ENCODE results near the gene CUBN.
"Not testable (repeated sequence)": the region's sequence is repeated elsewhere in the genome, so short reads cannot be mapped to it uniquely, and the experiment has no call there.

The CUBN gene

GRCh38 chr10:16852624-16853023 lies 277.0 kb downstream of the CUBN start:
- H3K27me3 ChIP-seq (ENCODE audit: control insufficient read depth, insufficient read depth, low read length), result no peaks in the 10 kb centered on the region
- H3K4me1 ChIP-seq (ENCODE audit: control insufficient read depth, insufficient read depth, low read length), result peaks cover 8% of the 10 kb centered on the region
- H3K9ac ChIP-seq (ENCODE audit: low read depth, low read length), result no peak overlapping the region
- H3K4me3 ChIP-seq (ENCODE audit: low read depth, low read length), result no peak overlapping the region
- no peaks in the 10 kb centered on the region for H3K9me3 ChIP-seq (ENCODE audit: control insufficient read depth, insufficient read depth, low read length)
- no peaks in the 10 kb centered on the region for H3K36me3 ChIP-seq (ENCODE audit: control insufficient read depth, insufficient read depth, low read length)

GRCh38 chr10:16848562-16849154 lies 281.0 kb downstream of the CUBN start:
- Histone ChIP-seq H3K27me3 (ENCODE audit: control insufficient read depth, insufficient read depth, low read length) (no peaks in the 10 kb centered on the region), H3K9me3 (ENCODE audit: control insufficient read depth, insufficient read depth, low read length) (no peaks in the 10 kb centered on the region), H3K4me1 (ENCODE audit: control insufficient read depth, insufficient read depth, low read length) (no peaks in the 10 kb centered on the region), H3K9ac (ENCODE audit: low read depth, low read length) (no peak overlapping the region), H3K4me3 (ENCODE audit: low read depth, low read length) (no peak overlapping the region), H3K36me3 (ENCODE audit: control insufficient read depth, insufficient read depth, low read length) (no peaks in the 10 kb centered on the region)

- no peak overlapping the region for H3K4me3 ChIP-seq (ENCODE audit: low read depth, low read length)
- no peak overlapping the region for H3K9ac ChIP-seq (ENCODE audit: low read depth, low read length)
Measured at GRCh38 chr10:16847644-16848043, 282.0 kb downstream of the CUBN start.

GRCh38 chr10:16845248-16845647 lies 284.4 kb downstream of the CUBN start:
- Histone ChIP-seq H3K4me1 (ENCODE audit: control insufficient read depth, insufficient read depth, low read length) (no peaks in the 10 kb centered on the region), H3K9me3 (ENCODE audit: control insufficient read depth, insufficient read depth, low read length) (no peaks in the 10 kb centered on the region), H3K36me3 (ENCODE audit: control insufficient read depth, insufficient read depth, low read length) (no peaks in the 10 kb centered on the region), H3K9ac (ENCODE audit: low read depth, low read length) (no peak overlapping the region), H3K4me3 (ENCODE audit: low read depth, low read length) (no peak overlapping the region), H3K27me3 (ENCODE audit: control insufficient read depth, insufficient read depth, low read length) (no peaks in the 10 kb centered on the region)

More at GRCh38 chr10:16847644-16848043, 282.0 kb downstream of the CUBN start:
- Histone ChIP-seq H3K36me3 (ENCODE audit: control insufficient read depth, insufficient read depth, low read length) (no peaks in the 10 kb centered on the region), H3K9me3 (ENCODE audit: control insufficient read depth, insufficient read depth, low read length) (no peaks in the 10 kb centered on the region), H3K27me3 (ENCODE audit: control insufficient read depth, insufficient read depth, low read length) (no peaks in the 10 kb centered on the region), H3K4me1 (ENCODE audit: control insufficient read depth, insufficient read depth, low read length) (no peaks in the 10 kb centered on the region)

GRCh38 chr10:16843252-16843870 lies 286.2 kb downstream of the CUBN start:
- Histone ChIP-seq H3K9ac (ENCODE audit: low read depth, low read length) (no peak overlapping the region), H3K9me3 (ENCODE audit: control insufficient read depth, insufficient read depth, low read length) (no peaks in the 10 kb centered on the region), H3K4me3 (ENCODE audit: low read depth, low read length) (no peak overlapping the region), H3K36me3 (ENCODE audit: control insufficient read depth, insufficient read depth, low read length) (no peaks in the 10 kb centered on the region), H3K27me3 (ENCODE audit: control insufficient read depth, insufficient read depth, low read length) (no peaks in the 10 kb centered on the region), H3K4me1 (ENCODE audit: control insufficient read depth, insufficient read depth, low read length) (no peaks in the 10 kb centered on the region)

GRCh38 chr10:16835228-16835627 lies 294.4 kb downstream of the CUBN start:
- Histone ChIP-seq H3K9ac (ENCODE audit: low read depth, low read length) (no peak overlapping the region), H3K36me3 (ENCODE audit: control insufficient read depth, insufficient read depth, low read length) (no peaks in the 10 kb centered on the region), H3K4me3 (ENCODE audit: low read depth, low read length) (no peak overlapping the region), H3K9me3 (ENCODE audit: control insufficient read depth, insufficient read depth, low read length) (no peaks in the 10 kb centered on the region), H3K4me1 (ENCODE audit: control insufficient read depth, insufficient read depth, low read length) (no peaks in the 10 kb centered on the region), H3K27me3 (ENCODE audit: control insufficient read depth, insufficient read depth, low read length) (no peaks in the 10 kb centered on the region)

GRCh38 chr10:16832351-16833080 lies 297.1 kb downstream of the CUBN start:
- H3K4me1 ChIP-seq (ENCODE audit: control insufficient read depth, insufficient read depth, low read length), result no peaks in the 10 kb centered on the region
- H3K4me3 ChIP-seq (ENCODE audit: low read depth, low read length), result no peak overlapping the region
- H3K36me3 ChIP-seq (ENCODE audit: control insufficient read depth, insufficient read depth, low read length), result no peaks in the 10 kb centered on the region
- H3K9me3 ChIP-seq (ENCODE audit: control insufficient read depth, insufficient read depth, low read length), result no peaks in the 10 kb centered on the region
- no peaks in the 10 kb centered on the region for H3K27me3 ChIP-seq (ENCODE audit: control insufficient read depth, insufficient read depth, low read length)
- no peak overlapping the region for H3K9ac ChIP-seq (ENCODE audit: low read depth, low read length)

- Histone ChIP-seq H3K36me3 (ENCODE audit: control insufficient read depth, insufficient read depth, low read length) (no peaks in the 10 kb centered on the region), H3K9ac (ENCODE audit: low read depth, low read length) (no peak overlapping the region), H3K27me3 (ENCODE audit: control insufficient read depth, insufficient read depth, low read length) (no peaks in the 10 kb centered on the region), H3K9me3 (ENCODE audit: control insufficient read depth, insufficient read depth, low read length) (no peaks in the 10 kb centered on the region), H3K4me1 (ENCODE audit: control insufficient read depth, insufficient read depth, low read length) (no peaks in the 10 kb centered on the region), H3K4me3 (ENCODE audit: low read depth, low read length) (no peak overlapping the region)
Measured at GRCh38 chr10:16828701-16829175, 300.9 kb downstream of the CUBN start.

- no peak overlapping the region for H3K9ac ChIP-seq (ENCODE audit: low read depth, low read length)
- H3K9me3 ChIP-seq (ENCODE audit: control insufficient read depth, insufficient read depth, low read length), result peaks cover 5% of the 10 kb centered on the region
- H3K27me3 ChIP-seq (ENCODE audit: control insufficient read depth, insufficient read depth, low read length), result no peaks in the 10 kb centered on the region
- no peak overlapping the region for H3K4me3 ChIP-seq (ENCODE audit: low read depth, low read length)
- H3K36me3 ChIP-seq (ENCODE audit: control insufficient read depth, insufficient read depth, low read length), result no peaks in the 10 kb centered on the region
- no peaks in the 10 kb centered on the region for H3K4me1 ChIP-seq (ENCODE audit: control insufficient read depth, insufficient read depth, low read length)
Measured at GRCh38 chr10:16828114-16828568, 301.5 kb downstream of the CUBN start.

GRCh38 chr10:16827474-16827873 lies 302.1 kb downstream of the CUBN start:
- H3K4me3 ChIP-seq (ENCODE audit: low read depth, low read length); H3K27me3 ChIP-seq (ENCODE audit: control insufficient read depth, insufficient read depth, low read length); H3K4me1 ChIP-seq (ENCODE audit: control insufficient read depth, insufficient read depth, low read length); H3K36me3 ChIP-seq (ENCODE audit: control insufficient read depth, insufficient read depth, low read length); H3K9me3 ChIP-seq (ENCODE audit: control insufficient read depth, insufficient read depth, low read length); H3K9ac ChIP-seq (ENCODE audit: low read depth, low read length): not testable (repeated sequence)

- no peak overlapping the region for H3K4me3 ChIP-seq (ENCODE audit: low read depth, low read length)
- no peaks in the 10 kb centered on the region for H3K36me3 ChIP-seq (ENCODE audit: control insufficient read depth, insufficient read depth, low read length)
- peaks cover 10% of the 10 kb centered on the region for H3K9me3 ChIP-seq (ENCODE audit: control insufficient read depth, insufficient read depth, low read length)
- no peak overlapping the region for H3K9ac ChIP-seq (ENCODE audit: low read depth, low read length)
- no peaks in the 10 kb centered on the region for H3K27me3 ChIP-seq (ENCODE audit: control insufficient read depth, insufficient read depth, low read length)
- no peaks in the 10 kb centered on the region for H3K4me1 ChIP-seq (ENCODE audit: control insufficient read depth, insufficient read depth, low read length)
Measured at GRCh38 chr10:16822726-16823360, 306.8 kb downstream of the CUBN start.
